Smooth muscle cell of the brain vasculature (primary cell): ENCODE data around the gene SUSD4.

Source experiments
- DNase-seq: peaks from one replicate; pipeline ENCODE4 v3.0.0-alpha.2; 2012; ENCODE audit warnings: low read depth, low spot score

Gene SUSD4

GRCh38 chr1:223188618-223189356, 175.2 kb downstream of the SUSD4 start:
- no peak for DNase-seq

GRCh38 chr1:223186800-223187199, 177.2 kb downstream of the SUSD4 start:
- DNase-seq, result no peak

DNA sequence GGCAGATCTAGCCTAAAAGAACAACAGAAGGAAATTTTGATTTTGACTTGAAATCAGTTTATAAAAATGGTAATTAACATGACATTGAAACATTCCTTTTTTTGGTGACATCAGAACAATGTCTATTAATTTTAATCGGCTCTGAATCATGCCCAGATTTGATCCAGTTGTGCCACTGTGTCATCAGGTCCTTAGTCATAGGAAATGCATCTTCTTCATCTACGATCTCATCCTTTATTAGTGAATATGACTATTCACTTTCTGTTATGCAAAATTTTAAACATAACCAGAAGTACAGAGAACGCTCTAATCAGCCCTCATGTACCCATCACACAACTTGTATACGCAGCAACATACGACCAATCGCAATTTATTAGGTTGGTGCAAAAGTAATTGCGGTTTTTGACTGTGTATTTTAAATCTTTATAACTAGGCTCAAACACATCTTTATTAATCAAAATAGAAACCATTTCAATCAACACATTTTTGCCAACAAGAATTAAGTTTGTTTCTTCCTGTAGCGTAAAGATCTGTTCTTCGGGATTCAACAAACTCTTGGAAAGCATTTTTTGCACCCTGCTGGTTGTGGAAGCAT, 180.6 kb downstream of the SUSD4 start:
- no peak for DNase-seq

DNA sequence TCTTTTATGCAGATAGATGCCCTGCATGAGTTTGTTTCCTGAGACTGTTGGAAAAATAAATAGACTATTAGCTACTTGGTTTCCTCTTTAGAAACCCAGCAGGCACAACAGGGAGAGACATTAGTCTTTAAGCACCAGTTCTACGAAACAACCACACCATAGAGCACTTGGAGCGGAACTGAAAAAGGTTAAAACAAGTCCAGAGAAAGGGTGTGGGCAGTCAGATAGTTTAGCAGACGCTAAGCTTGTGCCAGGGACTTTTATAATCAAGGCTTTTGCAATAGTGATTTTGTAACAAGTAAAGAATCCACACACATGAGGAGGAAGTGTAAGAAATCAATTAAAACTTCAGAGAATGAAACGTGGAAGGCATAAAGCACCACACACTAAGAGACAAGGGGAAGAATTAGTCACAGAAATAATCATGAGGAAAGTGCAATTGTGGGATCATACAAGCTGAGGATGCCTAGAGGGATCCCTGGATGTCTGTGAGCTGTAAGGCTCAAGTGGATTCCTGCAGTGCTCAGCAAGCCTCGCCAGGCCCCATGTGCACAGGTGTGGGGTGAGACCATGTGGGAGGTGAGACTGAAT, 183.2 kb downstream of the SUSD4 start:
- DNase-seq, result no peak

DNA sequence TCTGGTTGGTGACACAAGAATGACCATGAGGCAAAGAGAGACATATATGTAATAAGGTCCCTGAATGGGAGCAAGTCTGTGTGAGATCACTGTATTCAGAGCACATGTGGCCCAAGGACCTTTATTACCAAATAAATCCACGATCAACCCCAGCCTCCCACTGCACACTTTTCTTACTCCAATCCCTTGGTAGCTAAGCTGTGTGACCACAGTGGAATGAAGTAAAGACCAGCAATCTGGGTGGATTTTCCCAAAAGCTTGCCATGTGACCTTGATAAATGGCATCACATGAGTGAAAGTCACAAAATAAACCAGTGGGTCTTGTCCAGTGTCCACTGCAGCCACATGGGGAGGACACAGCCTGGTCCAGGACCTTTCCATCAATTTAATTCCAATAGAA, 184.2 kb downstream of the SUSD4 start:
- no peak for DNase-seq

DNA sequence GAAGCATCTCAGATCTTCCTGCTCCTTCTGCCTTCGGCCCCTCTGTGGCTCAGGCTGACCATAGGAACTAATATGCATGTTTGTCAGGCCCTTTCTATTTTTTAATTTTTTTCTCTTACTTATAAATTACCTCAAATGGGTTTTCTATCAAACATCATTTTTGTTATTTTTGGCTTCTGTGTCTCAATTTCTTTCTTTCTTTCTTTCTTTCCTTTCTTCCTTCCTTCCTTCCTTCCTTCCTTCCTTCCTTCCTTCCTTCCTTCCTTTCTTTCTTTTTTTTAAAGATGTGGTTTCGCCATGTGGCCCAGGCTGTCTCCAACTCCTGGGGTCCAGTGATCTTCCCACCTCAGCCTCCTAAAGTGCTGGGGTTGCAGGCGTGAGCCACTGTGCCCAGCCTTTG, 184.7 kb downstream of the SUSD4 start:
- no peak for DNase-seq

DNA sequence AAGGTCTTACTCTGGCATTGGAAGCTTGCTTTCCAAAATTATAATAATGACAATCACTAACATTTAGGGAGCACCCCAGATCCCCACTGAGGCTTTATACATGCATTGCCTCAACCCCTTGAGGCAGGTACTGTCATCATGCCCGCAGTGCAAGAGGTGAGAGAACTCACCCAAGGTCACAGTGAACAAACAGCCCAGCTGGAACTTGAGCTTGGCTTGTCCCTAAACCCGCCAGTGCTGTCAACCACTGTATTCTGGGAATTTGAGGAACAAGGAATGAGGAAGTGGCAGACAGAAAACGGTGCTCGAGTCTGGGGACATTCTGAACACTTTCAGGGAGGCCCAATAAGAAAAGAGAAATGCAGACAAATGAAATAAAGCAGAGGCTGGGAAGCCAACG, 186.3 kb downstream of the SUSD4 start:
- no peak for DNase-seq

DNA sequence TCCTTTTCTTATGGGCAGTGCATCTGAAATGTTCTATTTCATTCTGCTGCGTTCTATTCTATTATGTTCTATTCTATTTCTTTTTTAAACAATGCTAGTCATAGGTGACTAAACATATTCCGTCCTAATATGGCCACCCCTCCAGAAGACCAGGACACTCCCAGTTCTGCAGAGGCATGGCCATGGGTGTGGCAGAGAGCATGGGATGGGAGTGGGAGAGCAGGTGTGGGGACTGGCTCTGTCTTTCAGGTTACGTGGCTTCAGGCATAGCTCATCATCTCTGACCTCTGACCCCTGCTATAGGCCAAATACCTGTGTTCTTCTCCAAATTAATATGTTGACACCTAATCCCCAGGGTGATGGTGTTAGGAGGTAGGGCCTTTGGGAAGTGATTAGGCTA, 187.5 kb downstream of the SUSD4 start:
- no peak for DNase-seq

DNA sequence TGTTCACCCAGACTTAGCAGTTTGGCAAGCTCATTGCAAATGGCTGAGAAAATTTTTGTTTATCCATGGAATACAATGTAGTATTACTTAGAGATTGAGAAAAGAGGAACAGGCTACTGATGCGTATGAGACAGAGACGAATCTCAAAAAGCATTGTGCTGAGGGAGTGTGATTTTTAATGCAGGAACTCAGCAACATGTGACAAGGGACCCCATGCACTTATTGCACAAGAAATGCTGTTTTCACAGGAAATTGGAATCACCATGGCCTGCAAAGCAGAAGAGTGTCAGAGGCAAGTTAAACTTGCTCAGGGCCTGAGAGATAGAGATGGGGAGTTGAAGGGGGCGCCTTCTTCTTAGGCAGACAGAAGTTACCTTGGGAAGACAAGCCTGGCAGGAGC, 188.3 kb downstream of the SUSD4 start:
- DNase-seq, result no peak

- DNase-seq, result no peak
Measured at GRCh38 chr1:223175032-223175431, 188.9 kb downstream of the SUSD4 start.
